Measurements from ENCODE around the gene ADGRA1.

ADGRA1 gene

GRCh38 chr10:133047526-133048123, 40.1 kb upstream of the ADGRA1 start:
- Histone ChIP-seq H2BK5ac (ENCODE audit: low read depth, low read length, poor library complexity, severe bottlenecking) (no peak overlapping the region), H3K36me3 (ENCODE audit: control insufficient read depth in 1 of 2, insufficient read depth in 2 of 2, low read depth in 1 of 2, low read length in 2 of 2) (no peaks in the 10 kb centered on the region), H3K79me1 (replicated peaks; ENCODE audit: low read length, poor library complexity, severe bottlenecking) (no peaks in the 10 kb centered on the region), H4K8ac (ENCODE audit: low read length) (no peak overlapping the region), H3K23ac (ENCODE audit: low read length in 2 of 2) (no peak overlapping the region), H4K91ac (ENCODE audit: low read length) (no peak overlapping the region), H2BK12ac (ENCODE audit: low read length in 2 of 2) (no peak overlapping the region), H3K27me3 (ENCODE audit: control insufficient read depth in 1 of 2, insufficient read depth in 1 of 2, low read length in 2 of 2) (peaks cover 5 to 20% of the 10 kb centered on the region in 2 experiments), H2AK5ac (ENCODE audit: low read length, severe bottlenecking) (no peak overlapping the region), H2BK120ac (ENCODE audit: low read depth, low read length) (no peak overlapping the region), H3K4me3 (ENCODE audit: insufficient read depth in 1 of 2, low read depth in 1 of 2, low read length in 2 of 2) (no peak overlapping the region), H2AFZ (ENCODE audit: low read depth, low read length) (no peak overlapping the region), H3K4ac (ENCODE audit: low read depth in 1 of 2, low read length in 2 of 2) (no peak overlapping the region), H3K27ac (ENCODE audit: low read length, poor library complexity, severe bottlenecking) (no peak overlapping the region), H3K4me1 (ENCODE audit: control insufficient read depth, insufficient read depth, low read depth, low read length) (no peaks in the 10 kb centered on the region), H3K9me3 (ENCODE audit: control insufficient read depth, low read length) (no peaks in the 10 kb centered on the region), H3K4me2 (ENCODE audit: low read length, poor library complexity, severe bottlenecking) (no peak overlapping the region), H2BK15ac (ENCODE audit: low read depth, poor library complexity, severe bottlenecking) (no peak overlapping the region), H3K9ac (ENCODE audit: low read length) (no peak overlapping the region), H3K14ac (ENCODE audit: low read length in 2 of 2) (no peak overlapping the region), H3K18ac (ENCODE audit: low read depth in 1 of 2, low read length in 2 of 2) (no peak overlapping the region)
- no peak for DNase-seq
- WGBS = 90% methylated on average over 42 of the region's 42 CpGs

GRCh38 chr10:133048266-133048665, 39.5 kb upstream of the ADGRA1 start:
- Histone ChIP-seq H3K36me3 (ENCODE audit: control insufficient read depth in 1 of 2, insufficient read depth in 2 of 2, low read depth in 1 of 2, low read length in 2 of 2) (no peaks in the 10 kb centered on the region), H2BK5ac (ENCODE audit: low read depth, low read length, poor library complexity, severe bottlenecking) (no peak overlapping the region), H3K9ac (ENCODE audit: low read length) (no peak overlapping the region), H2BK15ac (ENCODE audit: low read depth, poor library complexity, severe bottlenecking) (no peak overlapping the region), H3K9me3 (ENCODE audit: control insufficient read depth, low read length) (peaks cover 5% of the 10 kb centered on the region), H3K14ac (ENCODE audit: low read length in 2 of 2) (no peak overlapping the region), H2AK5ac (ENCODE audit: low read length, severe bottlenecking) (no peak overlapping the region), H2AFZ (ENCODE audit: low read depth, low read length) (no peak overlapping the region), H3K4me1 (ENCODE audit: control insufficient read depth, insufficient read depth, low read depth, low read length) (no peaks in the 10 kb centered on the region), H4K91ac (ENCODE audit: low read length) (no peak overlapping the region), H3K27me3 (ENCODE audit: control insufficient read depth in 1 of 2, insufficient read depth in 1 of 2, low read length in 2 of 2) (peaks cover 5 to 22% of the 10 kb centered on the region in 2 experiments), H3K4me3 (ENCODE audit: insufficient read depth in 1 of 2, low read depth in 1 of 2, low read length in 2 of 2) (no peak overlapping the region), H3K4me2 (ENCODE audit: low read length, poor library complexity, severe bottlenecking) (no peak overlapping the region), H4K8ac (ENCODE audit: low read length) (no peak overlapping the region), H2BK12ac (ENCODE audit: low read length in 2 of 2) (no peak overlapping the region), H2BK120ac (ENCODE audit: low read depth, low read length) (no peak overlapping the region), H3K23ac (ENCODE audit: low read length in 2 of 2) (no peak overlapping the region), H3K27ac (ENCODE audit: low read length, poor library complexity, severe bottlenecking) (no peak overlapping the region), H3K18ac (ENCODE audit: low read depth in 1 of 2, low read length in 2 of 2) (no peak overlapping the region), H3K4ac (ENCODE audit: low read depth in 1 of 2, low read length in 2 of 2) (no peak overlapping the region), H3K79me1 (replicated peaks; ENCODE audit: low read length, poor library complexity, severe bottlenecking) (no peaks in the 10 kb centered on the region)
- no peak for DNase-seq
- 81% methylated on average over 13 of the region's 13 CpGs for WGBS

- Histone ChIP-seq H3K4me2 (ENCODE audit: low read length, poor library complexity, severe bottlenecking) (no peak overlapping the region), H3K14ac (ENCODE audit: low read length in 2 of 2) (no peak overlapping the region), H3K23ac (ENCODE audit: low read length in 2 of 2) (no peak overlapping the region), H3K4ac (ENCODE audit: low read depth in 1 of 2, low read length in 2 of 2) (no peak overlapping the region), H3K36me3 (ENCODE audit: control insufficient read depth in 1 of 2, insufficient read depth in 2 of 2, low read depth in 1 of 2, low read length in 2 of 2) (no peaks in the 10 kb centered on the region), H2BK120ac (ENCODE audit: low read depth, low read length) (no peak overlapping the region), H3K27me3 (ENCODE audit: control insufficient read depth in 1 of 2, insufficient read depth in 1 of 2, low read length in 2 of 2) (peaks cover 5 to 23% of the 10 kb centered on the region in 2 experiments), H3K9me3 (ENCODE audit: control insufficient read depth, low read length) (peaks cover 6% of the 10 kb centered on the region), H3K4me1 (ENCODE audit: control insufficient read depth, insufficient read depth, low read depth, low read length) (no peaks in the 10 kb centered on the region), H3K27ac (ENCODE audit: low read length, poor library complexity, severe bottlenecking) (no peak overlapping the region), H3K9ac (ENCODE audit: low read length) (no peak overlapping the region), H2AFZ (ENCODE audit: low read depth, low read length) (no peak overlapping the region), H3K18ac (ENCODE audit: low read depth in 1 of 2, low read length in 2 of 2) (no peak overlapping the region), H4K8ac (ENCODE audit: low read length) (no peak overlapping the region), H4K91ac (ENCODE audit: low read length) (no peak overlapping the region), H2BK5ac (ENCODE audit: low read depth, low read length, poor library complexity, severe bottlenecking) (no peak overlapping the region), H2BK12ac (ENCODE audit: low read length in 2 of 2) (no peak overlapping the region), H3K79me1 (replicated peaks; ENCODE audit: low read length, poor library complexity, severe bottlenecking) (no peaks in the 10 kb centered on the region), H3K4me3 (ENCODE audit: insufficient read depth in 1 of 2, low read depth in 1 of 2, low read length in 2 of 2) (no peak overlapping the region), H2BK15ac (ENCODE audit: low read depth, poor library complexity, severe bottlenecking) (no peak overlapping the region), H2AK5ac (ENCODE audit: low read length, severe bottlenecking) (no peak overlapping the region)
- 91% methylated on average over 12 of the region's 13 CpGs for WGBS
- DNase-seq = no peak
Observed at GRCh38 chr10:133048926-133049325, 38.8 kb upstream of the ADGRA1 start.

- Histone ChIP-seq H3K36me3 (ENCODE audit: control insufficient read depth in 1 of 2, insufficient read depth in 2 of 2, low read depth in 1 of 2, low read length in 2 of 2) (no peaks in the 10 kb centered on the region), H2BK12ac (ENCODE audit: low read length in 2 of 2) (no peak overlapping the region), H2AK5ac (ENCODE audit: low read length, severe bottlenecking) (no peak overlapping the region), H3K4me2 (ENCODE audit: low read length, poor library complexity, severe bottlenecking) (no peak overlapping the region), H2BK15ac (ENCODE audit: low read depth, poor library complexity, severe bottlenecking) (no peak overlapping the region), H3K27ac (ENCODE audit: low read length, poor library complexity, severe bottlenecking) (no peak overlapping the region), H3K4me3 (ENCODE audit: insufficient read depth in 1 of 2, low read depth in 1 of 2, low read length in 2 of 2) (no peak overlapping the region), H3K27me3 (ENCODE audit: control insufficient read depth in 1 of 2, insufficient read depth in 1 of 2, low read length in 2 of 2) (peaks cover 5 to 29% of the 10 kb centered on the region in 2 experiments), H3K14ac (ENCODE audit: low read length in 2 of 2) (no peak overlapping the region), H3K79me1 (replicated peaks; ENCODE audit: low read length, poor library complexity, severe bottlenecking) (no peaks in the 10 kb centered on the region), H3K9me3 (ENCODE audit: control insufficient read depth, low read length) (peaks cover 13% of the 10 kb centered on the region), H2BK120ac (ENCODE audit: low read depth, low read length) (no peak overlapping the region), H3K23ac (ENCODE audit: low read length in 2 of 2) (no peak overlapping the region), H3K4me1 (ENCODE audit: control insufficient read depth, insufficient read depth, low read depth, low read length) (no peaks in the 10 kb centered on the region), H4K8ac (ENCODE audit: low read length) (no peak overlapping the region), H3K4ac (ENCODE audit: low read depth in 1 of 2, low read length in 2 of 2) (no peak overlapping the region), H2BK5ac (ENCODE audit: low read depth, low read length, poor library complexity, severe bottlenecking) (no peak overlapping the region), H4K91ac (ENCODE audit: low read length) (no peak overlapping the region), H2AFZ (ENCODE audit: low read depth, low read length) (no peak overlapping the region), H3K18ac (ENCODE audit: low read depth in 1 of 2, low read length in 2 of 2) (no peak overlapping the region), H3K9ac (ENCODE audit: low read length) (no peak overlapping the region)
- no peak for DNase-seq
- WGBS = 81% methylated on average over 11 of the region's 11 CpGs
Observed at GRCh38 chr10:133049639-133050038, 38.1 kb upstream of the ADGRA1 start.

All from mesenchymal stem cell (in vitro differentiated cells and primary cell).